Endothelial cell of umbilical vein (primary cell): ENCODE data around the gene CXCR4. TPM values are rescaled to one million over a fixed set of nuclear protein-coding genes. Genes with fewer than 3 reads are reported as not detected.

Experiments
- BruUV-seq: library from RNA; stranded (reverse); fragments of 400-500 nt; replicated peaks from 2 replicates; lab custom pipeline; 2021; lab: Mats Ljungman, UMichigan
- CTCF ChIA-PET: fragments of 300-600, 350-600 bp; sonication (Branson Sonifier 250); formaldehyde crosslinking; loops from one replicate; lab custom pipeline; 2021; ENCODE audit warnings: antibody characterized with exemption, inconsistent platforms; lab: Charles Lee
- POLR2A ChIA-PET: fragments of 300-600, 350-600 bp; sonication (Branson Sonifier 250); formaldehyde crosslinking; loops from one replicate; lab custom pipeline; 2021; ENCODE audit warnings: antibody characterized with exemption, inconsistent platforms; lab: Charles Lee
- DNase-seq: peaks from one replicate; pipeline ENCODE4 v3.0.0-alpha.2; 2011; ENCODE audit warnings: low read depth, low spot score
- FAIRE-seq: peaks from 2 replicates; lab custom pipeline; 2011; peaks lifted over from hg19 to GRCh38; lab: Jason Lieb, UNC
- H2AFZ ChIP-seq: 2 replicates; pipeline ENCODE4 v1.6.0; 2012; ENCODE audit warnings: low read depth, low read length, control low read depth, inconsistent platforms
- H3K27ac ChIP-seq: 2 replicates; pipeline ENCODE4 v1.5.1; 2011; ENCODE audit warnings: low read depth, mild to moderate bottlenecking, control low read depth, low read length, moderate library complexity; ENCODE audit not compliant: insufficient read depth
- H3K27me3 ChIP-seq, 2 experiments: 2 replicates each; pipeline versions ENCODE4 v1.6.0 to v1.6.1; 2011; ENCODE audit warnings: low read length in 2 of 2, mixed read lengths in 1 of 2; ENCODE audit not compliant: control insufficient read depth in 2 of 2, insufficient read depth in 2 of 2
- H3K36me3 ChIP-seq, 2 experiments: 2 replicates in 1 of 2; 3 replicates in 1 of 2; pipeline ENCODE4 v1.5.1; 2011; ENCODE audit warnings: low read length in 2 of 2, mild to moderate bottlenecking in 1 of 2, moderate library complexity in 1 of 2; ENCODE audit not compliant: control insufficient read depth in 2 of 2, insufficient read depth in 2 of 2; ENCODE audit errors: extremely low read depth in 1 of 2
- H3K4me1 ChIP-seq: 3 replicates; pipeline ENCODE4 v1.5.1; 2011; ENCODE audit warnings: mild to moderate bottlenecking, low read length; ENCODE audit not compliant: control insufficient read depth, insufficient read depth; ENCODE audit errors: extremely low read depth
- H3K4me2 ChIP-seq: 2 replicates; pipeline ENCODE4 v1.6.1; 2011; ENCODE audit warnings: low read length, control low read depth, mixed read lengths; ENCODE audit not compliant: insufficient read depth
- H3K4me3 ChIP-seq, 3 experiments: fragments of 200-600 bp in 1 of 3; sonication (generic), shearing (Covaris generic) in 1 of 3; replicated peaks in 1 of 3; 2 replicates each; pipeline ENCODE4 v1.5.1; 2011 to 2016; ENCODE audit warnings: control low read depth in 3 of 3, low read length in 3 of 3, mild to moderate bottlenecking in 2 of 3, inconsistent platforms in 1 of 3, low read depth in 1 of 3, moderate library complexity in 1 of 3; ENCODE audit not compliant: insufficient read depth in 1 of 3
- H3K79me2 ChIP-seq: 2 replicates; pipeline ENCODE4 v1.6.0; 2012; ENCODE audit warnings: low read length, inconsistent platforms; ENCODE audit not compliant: control insufficient read depth, insufficient read depth
- H3K9ac ChIP-seq: replicated peaks from 2 replicates; pipeline ENCODE3; 2011; ENCODE audit warnings: low read length, control low read depth; ENCODE audit not compliant: insufficient read depth; ENCODE audit errors: extremely low read depth
- H3K9me1 ChIP-seq: replicated peaks from 3 replicates; pipeline ENCODE4 v1.6.0; 2011; ENCODE audit warnings: mild to moderate bottlenecking, low read length; ENCODE audit not compliant: control insufficient read depth, insufficient read depth; ENCODE audit errors: extremely low read depth
- H3K9me3 ChIP-seq: replicated peaks from 2 replicates; pipeline ENCODE4 v1.5.1; 2012; ENCODE audit warnings: low read length, inconsistent platforms; ENCODE audit not compliant: control insufficient read depth, insufficient read depth
- H4K20me1 ChIP-seq: replicated peaks from 2 replicates; pipeline ENCODE3; 2011; ENCODE audit warnings: mild to moderate bottlenecking, low read length; ENCODE audit not compliant: control insufficient read depth, insufficient read depth; ENCODE audit errors: extremely low read depth
- EZH2 ChIP-seq: IDR thresholded peaks from 2 replicates; pipeline ENCODE4 v1.6.1; 2012; ENCODE audit warnings: borderline replicate concordance, low read depth, mild to moderate bottlenecking, moderate library complexity, low read length, inconsistent platforms; ENCODE audit not compliant: severe bottlenecking
- FOS ChIP-seq: IDR thresholded peaks from 2 replicates; pipeline ENCODE4 v1.6.1; 2011; ENCODE audit warnings: mild to moderate bottlenecking, low read length, moderate library complexity, borderline replicate concordance; ENCODE audit not compliant: insufficient read depth
- GATA2 ChIP-seq: IDR thresholded peaks from 2 replicates; pipeline ENCODE4 v1.7.0; 2011; ENCODE audit warnings: low read depth, mild to moderate bottlenecking, moderate library complexity, mixed read lengths, low read length; ENCODE audit not compliant: insufficient read length, insufficient read depth
- JUN ChIP-seq: IDR thresholded peaks from 2 replicates; pipeline ENCODE4 v1.6.1; 2011; ENCODE audit warnings: borderline replicate concordance, low read depth; ENCODE audit not compliant: insufficient read length, insufficient read depth
- MYC ChIP-seq: IDR thresholded peaks from one replicate; pipeline ENCODE4 v1.6.1; 2011; ENCODE audit warnings: mild to moderate bottlenecking, low read depth, low read length
- POLR2A ChIP-seq: IDR thresholded peaks from 2 replicates; pipeline ENCODE4 v1.6.1; 2012; ENCODE audit warnings: low read depth, mild to moderate bottlenecking, control low read depth, low read length
- POLR2AphosphoS5 ChIP-seq: IDR thresholded peaks from 2 replicates; pipeline ENCODE4 v1.6.1; 2012; ENCODE audit warnings: low read depth, mild to moderate bottlenecking, control low read depth, low read length, moderate library complexity; ENCODE audit not compliant: insufficient read depth
- dilution Hi-C: fragments of 300-500 bp; cut with MboI; formaldehyde crosslinking; loops from one replicate; pipeline ENCODE4 v1.15.0; 2019; ENCODE audit warnings: low sequenced_read_pairs; ENCODE audit not compliant: extremely low pct_ligation_motif_present
- intact Hi-C: fragments of 100-400 bp; cut with micrococcal nuclease; formaldehyde crosslinking; loops from one replicate; pipeline ENCODE4 v1.10.0; 2022
- polyA plus RNA-seq, 4 experiments: library from polyadenylated mRNA; depleted of rRNA in 3 of 4; stranded (reverse) in 3 of 4; unstranded in 1 of 4; fragments of >200 nt; gene quantifications; 2 replicates each; pipeline versions ENCODE4 v1.2.1 to v1.2.3, GENCODE V29; 2011 to 2012; ENCODE audit warnings: missing spikeins in 1 of 4
- total RNA-seq: library from RNA; stranded (reverse); gene quantifications from 2 replicates; pipeline ENCODE4 v1.2.3, GENCODE V29; 2021
- TF ChIP-seq, protein P1 (sequence below), 2 donors: IDR thresholded peaks; 1 replicate in 1 of 2; 2 replicates in 1 of 2; pipeline ENCODE4 v1.5.1; 2011; ENCODE audit warnings: low read length in 2 of 2, mild to moderate bottlenecking in 2 of 2, moderate library complexity in 2 of 2, control low read depth in 1 of 2, inconsistent platforms in 1 of 2, low read depth in 1 of 2; ENCODE audit not compliant: insufficient read depth in 1 of 2; ENCODE audit errors: extremely low read depth in 1 of 2
- TF ChIP-seq, protein P2 (sequence below): IDR thresholded peaks from 2 replicates; pipeline ENCODE4 v1.6.1; 2011; ENCODE audit not compliant: insufficient read depth, insufficient read length

The CXCR4 gene
- total and polyA plus RNA-seq, 2 donors (not counting 3 experiments of a cell fraction or from before 2014, with no cell fraction given): 42.2 to 52.4 TPM

DNA sequence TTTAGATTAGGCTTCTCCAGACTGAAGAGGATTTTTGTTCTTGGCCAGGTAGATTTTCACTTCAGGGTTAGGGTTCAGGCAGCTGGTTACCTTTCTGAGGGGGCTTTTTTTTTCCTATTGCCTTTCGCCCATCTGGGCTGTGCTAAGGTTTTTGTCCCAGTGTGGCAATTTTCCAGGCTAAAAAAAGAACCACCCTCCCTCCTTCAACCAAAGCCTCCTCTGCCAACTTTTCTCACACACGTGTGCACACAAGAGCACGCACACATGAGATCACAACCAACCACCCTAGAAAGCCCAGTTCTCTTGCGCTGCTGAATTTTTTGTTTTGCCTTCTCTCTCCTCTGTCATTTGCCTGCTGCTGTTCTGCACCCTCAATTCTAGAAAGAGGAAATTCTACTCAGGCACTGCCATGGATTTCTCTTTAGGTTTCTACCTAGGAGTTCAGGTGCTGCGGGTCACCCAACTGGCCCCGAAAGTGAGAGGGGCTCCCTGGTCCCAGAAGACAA, 8.5 kb upstream of the CXCR4 start:
- no peak overlapping the region for H3K4me3 ChIP-seq
- dilution Hi-C loops: no loop called here
- ChIA-PET POLR2A (no interaction called here), CTCF (no interaction called here)
- no peak overlapping the region for H3K27ac ChIP-seq
- no peak for FAIRE-seq
- no peaks in the 10 kb centered on the region for H3K36me3 ChIP-seq
- H3K9me1 ChIP-seq: no peaks in the 10 kb centered on the region
- H3K4me2 ChIP-seq: no peak overlapping the region
- no peak overlapping the region for H3K9ac ChIP-seq
- no TSS peak for BruUV-seq
- TF ChIP-seq, protein P1, sequence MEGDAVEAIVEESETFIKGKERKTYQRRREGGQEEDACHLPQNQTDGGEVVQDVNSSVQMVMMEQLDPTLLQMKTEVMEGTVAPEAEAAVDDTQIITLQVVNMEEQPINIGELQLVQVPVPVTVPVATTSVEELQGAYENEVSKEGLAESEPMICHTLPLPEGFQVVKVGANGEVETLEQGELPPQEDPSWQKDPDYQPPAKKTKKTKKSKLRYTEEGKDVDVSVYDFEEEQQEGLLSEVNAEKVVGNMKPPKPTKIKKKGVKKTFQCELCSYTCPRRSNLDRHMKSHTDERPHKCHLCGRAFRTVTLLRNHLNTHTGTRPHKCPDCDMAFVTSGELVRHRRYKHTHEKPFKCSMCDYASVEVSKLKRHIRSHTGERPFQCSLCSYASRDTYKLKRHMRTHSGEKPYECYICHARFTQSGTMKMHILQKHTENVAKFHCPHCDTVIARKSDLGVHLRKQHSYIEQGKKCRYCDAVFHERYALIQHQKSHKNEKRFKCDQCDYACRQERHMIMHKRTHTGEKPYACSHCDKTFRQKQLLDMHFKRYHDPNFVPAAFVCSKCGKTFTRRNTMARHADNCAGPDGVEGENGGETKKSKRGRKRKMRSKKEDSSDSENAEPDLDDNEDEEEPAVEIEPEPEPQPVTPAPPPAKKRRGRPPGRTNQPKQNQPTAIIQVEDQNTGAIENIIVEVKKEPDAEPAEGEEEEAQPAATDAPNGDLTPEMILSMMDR (IDR thresholded peaks at IDR 0.05; ENCODE audit: extremely low read depth in 1 of 2, insufficient read depth in 1 of 2, low read depth in 1 of 2, low read length in 2 of 2): no peak
- TF ChIP-seq POLR2AphosphoS5 (no peak), GATA2 (no peak), MYC (no peak), EZH2 (no peak), POLR2A (no peak), JUN (no peak), FOS (no peak)
- TF ChIP-seq, protein P2, sequence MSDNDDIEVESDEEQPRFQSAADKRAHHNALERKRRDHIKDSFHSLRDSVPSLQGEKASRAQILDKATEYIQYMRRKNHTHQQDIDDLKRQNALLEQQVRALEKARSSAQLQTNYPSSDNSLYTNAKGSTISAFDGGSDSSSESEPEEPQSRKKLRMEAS: no peak
- intact Hi-C loops: no loop called here
- peaks cover 37 to 55% of the 10 kb centered on the region in 2 experiments for H3K27me3 ChIP-seq
- no peak overlapping the region for H2AFZ ChIP-seq
- H3K79me2 ChIP-seq: no peaks in the 10 kb centered on the region
- H3K4me1 ChIP-seq: no peaks in the 10 kb centered on the region
- no peak for DNase-seq
- H4K20me1 ChIP-seq: no peaks in the 10 kb centered on the region
- no peaks in the 10 kb centered on the region for H3K9me3 ChIP-seq
